C4-2B (cell line): Measurements from ENCODE around the gene CACNA2D3.

ENCODE experiments used
- H3K27ac ChIP-seq: fragments of 450-650 bp; 2 replicates; pipeline ENCODE4 v1.5.1; 2017
- CTCF ChIP-seq: fragments of 450-650 bp; conservative IDR thresholded peaks from 2 replicates; pipeline ENCODE4 v1.5.1; 2017; ENCODE audit warnings: mild to moderate bottlenecking
- ZFX ChIP-seq: fragments of 450-650 bp; IDR thresholded peaks from 2 replicates; pipeline ENCODE4 v1.6.1; 2017

The CACNA2D3 gene

GRCh38 chr3:54994111-54994513, 871.8 kb downstream of the CACNA2D3 start:
- TF ChIP-seq CTCF = no peak
- no peak for TF ChIP-seq ZFX
- H3K27ac ChIP-seq = no peak overlapping the region

- no peak for TF ChIP-seq ZFX
- peak; percentile 34 for TF ChIP-seq CTCF
- no peak overlapping the region for H3K27ac ChIP-seq
Measured at GRCh38 chr3:54999159-54999558, 876.8 kb downstream of the CACNA2D3 start.

- TF ChIP-seq ZFX (no peak), CTCF (no peak)
- no peak overlapping the region for H3K27ac ChIP-seq
Measured at GRCh38 chr3:54999811-55000210, 877.5 kb downstream of the CACNA2D3 start.

- TF ChIP-seq ZFX = no peak
- no peak for TF ChIP-seq CTCF
- H3K27ac ChIP-seq = no peak overlapping the region
Measured at GRCh38 chr3:55000546-55000945, 878.2 kb downstream of the CACNA2D3 start.

GRCh38 chr3:55000953-55001352, 878.6 kb downstream of the CACNA2D3 start:
- H3K27ac ChIP-seq = no peak overlapping the region
- TF ChIP-seq ZFX (no peak), CTCF (no peak)

GRCh38 chr3:55002416-55002930, 880.1 kb downstream of the CACNA2D3 start:
- H3K27ac ChIP-seq = no peak overlapping the region
- TF ChIP-seq CTCF = no peak
- no peak for TF ChIP-seq ZFX

- TF ChIP-seq ZFX (no peak), CTCF (no peak)
- no peak overlapping the region for H3K27ac ChIP-seq
Measured at GRCh38 chr3:55006244-55006676, 883.9 kb downstream of the CACNA2D3 start.
